Activated B cell treated with CpG ODN at 0.5 μM for 24 hours (primary cell): ENCODE results near the gene TENM4. TPM values are rescaled to one million over a fixed set of nuclear protein-coding genes. Genes with fewer than 3 reads are reported as not detected.

ENCODE experiments used
- ATAC-seq: fragments of 200-7000 bp; cut with Tn5 transposase; one replicate; pipeline ENCODE4 v1.10.0; 2021; ENCODE audit warnings: low read depth, mild to moderate bottlenecking, moderate library complexity
- CTCF ChIA-PET: fragments of 350-600 bp; sonication (Branson Sonifier 250); formaldehyde crosslinking; loops from one replicate; lab custom pipeline; 2021; ENCODE audit warnings: antibody characterized with exemption; lab: Charles Lee
- POLR2A ChIA-PET: fragments of 350-600 bp; sonication (Branson Sonifier 250); formaldehyde crosslinking; loops from one replicate; lab custom pipeline; 2021; ENCODE audit warnings: antibody characterized with exemption; lab: Charles Lee
- DNase-seq: peaks from one replicate; pipeline ENCODE4 v3.0.0; 2022
- H3K27ac Mint-ChIP-seq: one replicate; pipeline ENCODE4 v1.8.0; 2020; ENCODE audit warnings: mixed read lengths
- H3K27me3 Mint-ChIP-seq: one replicate; pipeline ENCODE4 v1.8.0; 2021; ENCODE audit warnings: mixed read lengths
- H3K36me3 Mint-ChIP-seq: one replicate; pipeline ENCODE4 v1.8.0; 2021; ENCODE audit warnings: low read depth, mixed read lengths
- H3K4me1 Mint-ChIP-seq: one replicate; pipeline ENCODE4 v1.8.0; 2021; ENCODE audit warnings: mixed read lengths
- H3K4me3 Mint-ChIP-seq: one replicate; pipeline ENCODE4 v1.8.0; 2020; ENCODE audit warnings: mild to moderate bottlenecking, mixed read lengths
- H3K9me3 Mint-ChIP-seq: one replicate; pipeline ENCODE4 v1.8.0; 2020; ENCODE audit warnings: mixed read lengths
- intact Hi-C: fragments of 100-400 bp; cut with micrococcal nuclease; formaldehyde crosslinking; loops from one replicate; pipeline ENCODE4 v1.15.1; 2024
- total RNA-seq: library from RNA; stranded (reverse); gene quantifications from 2 replicates; pipeline ENCODE4 v1.2.3, GENCODE V29; 2022
- TF ChIP-seq, protein P1 (sequence below): fragments of 200-600 bp; IDR thresholded peaks from one replicate; pipeline ENCODE4 v1.8.0; 2022; ENCODE audit warnings: antibody characterized with exemption, mild to moderate bottlenecking

The TENM4 gene
- total RNA-seq, 1 donor from 2014 or later = 2.4 TPM

DNA sequence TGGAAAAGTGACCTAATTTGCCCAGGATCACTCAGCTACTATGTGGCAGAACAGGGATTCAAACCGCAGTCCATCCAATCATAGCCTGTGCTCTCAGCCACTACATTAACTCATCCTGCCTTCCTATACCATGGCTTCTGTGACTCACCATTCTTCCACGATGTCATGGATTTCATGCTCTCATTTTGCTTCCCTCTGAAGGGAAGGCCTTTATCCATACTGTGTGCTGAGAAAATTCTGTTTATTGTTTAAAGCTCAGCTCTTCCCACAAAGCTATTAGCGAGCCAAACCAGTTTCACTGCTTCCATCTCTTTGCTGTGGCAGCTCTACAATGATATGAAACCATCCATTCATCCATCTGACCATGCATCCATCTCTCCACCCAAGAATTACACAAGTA is 289.9 kb downstream of the TENM4 start:
- H3K27ac Mint-ChIP-seq = no peak overlapping the region
- no peaks in the 10 kb centered on the region for H3K36me3 Mint-ChIP-seq
- DNase-seq (no peak), ATAC-seq (no peak)
- H3K27me3 Mint-ChIP-seq = no peaks in the 10 kb centered on the region
- no peaks in the 10 kb centered on the region for H3K4me1 Mint-ChIP-seq
- no peak overlapping the region for H3K4me3 Mint-ChIP-seq
- H3K9me3 Mint-ChIP-seq = no peaks in the 10 kb centered on the region
- ChIA-PET CTCF (no interaction called here), POLR2A (no interaction called here)
- intact Hi-C loops = no loop called here
- TF ChIP-seq, protein P1, sequence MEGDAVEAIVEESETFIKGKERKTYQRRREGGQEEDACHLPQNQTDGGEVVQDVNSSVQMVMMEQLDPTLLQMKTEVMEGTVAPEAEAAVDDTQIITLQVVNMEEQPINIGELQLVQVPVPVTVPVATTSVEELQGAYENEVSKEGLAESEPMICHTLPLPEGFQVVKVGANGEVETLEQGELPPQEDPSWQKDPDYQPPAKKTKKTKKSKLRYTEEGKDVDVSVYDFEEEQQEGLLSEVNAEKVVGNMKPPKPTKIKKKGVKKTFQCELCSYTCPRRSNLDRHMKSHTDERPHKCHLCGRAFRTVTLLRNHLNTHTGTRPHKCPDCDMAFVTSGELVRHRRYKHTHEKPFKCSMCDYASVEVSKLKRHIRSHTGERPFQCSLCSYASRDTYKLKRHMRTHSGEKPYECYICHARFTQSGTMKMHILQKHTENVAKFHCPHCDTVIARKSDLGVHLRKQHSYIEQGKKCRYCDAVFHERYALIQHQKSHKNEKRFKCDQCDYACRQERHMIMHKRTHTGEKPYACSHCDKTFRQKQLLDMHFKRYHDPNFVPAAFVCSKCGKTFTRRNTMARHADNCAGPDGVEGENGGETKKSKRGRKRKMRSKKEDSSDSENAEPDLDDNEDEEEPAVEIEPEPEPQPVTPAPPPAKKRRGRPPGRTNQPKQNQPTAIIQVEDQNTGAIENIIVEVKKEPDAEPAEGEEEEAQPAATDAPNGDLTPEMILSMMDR = no peak

DNA sequence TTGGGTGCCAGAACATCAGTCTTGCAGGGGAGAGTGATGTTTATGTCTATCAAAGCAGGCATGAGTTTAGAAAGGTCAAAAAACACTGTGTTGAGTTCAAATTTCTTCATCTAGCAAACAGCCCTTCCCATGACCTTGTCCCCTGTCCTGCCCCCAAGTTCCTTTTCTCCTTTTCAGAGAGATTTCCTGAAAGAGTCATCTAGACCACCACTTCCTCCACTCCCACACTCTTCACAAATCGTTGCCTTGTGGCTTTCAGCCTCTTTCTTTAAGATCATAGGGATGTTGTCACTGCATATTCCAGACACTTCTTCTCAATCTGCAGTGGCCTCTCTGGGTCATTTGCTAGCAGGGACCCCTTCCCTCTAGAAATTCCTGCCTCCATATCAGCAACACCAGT is 290.5 kb downstream of the TENM4 start:
- Mint-ChIP-seq H3K27ac (no peak overlapping the region), H3K4me3 (no peak overlapping the region), H3K9me3 (no peaks in the 10 kb centered on the region), H3K36me3 (no peaks in the 10 kb centered on the region), H3K27me3 (no peaks in the 10 kb centered on the region), H3K4me1 (no peaks in the 10 kb centered on the region)
- no peak for DNase-seq
- CTCF ChIA-PET = no interaction called here
- intact Hi-C loops = no loop called here
- POLR2A ChIA-PET = no interaction called here
- TF ChIP-seq, protein P1 = no peak
- ATAC-seq = no peak

DNA sequence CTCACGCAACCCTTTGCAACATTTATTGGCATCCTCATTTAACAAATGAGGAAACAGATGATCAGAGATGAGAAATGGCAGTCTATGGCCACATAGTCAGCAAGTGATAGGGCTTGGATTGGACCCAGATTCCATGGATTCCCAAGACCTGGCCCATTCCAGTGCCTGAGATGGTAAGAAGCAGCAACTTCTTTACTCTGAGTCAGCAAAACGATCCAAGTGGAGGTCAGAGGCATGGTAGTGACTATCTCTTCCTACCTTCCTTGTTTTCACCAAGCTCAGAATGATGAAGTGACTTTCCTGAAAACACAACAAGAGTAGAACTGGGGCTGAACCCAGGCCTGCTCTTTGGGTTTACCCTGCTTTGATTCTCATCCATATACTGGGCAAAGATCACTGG is 293.1 kb downstream of the TENM4 start:
- H3K4me1 Mint-ChIP-seq = no peaks in the 10 kb centered on the region
- intact Hi-C loops = no loop called here
- no peak overlapping the region for H3K27ac Mint-ChIP-seq
- ChIA-PET POLR2A (no interaction called here), CTCF (no interaction called here)
- H3K9me3 Mint-ChIP-seq = peaks cover under 1% of the 10 kb centered on the region
- H3K27me3 Mint-ChIP-seq = no peaks in the 10 kb centered on the region
- no peak overlapping the region for H3K4me3 Mint-ChIP-seq
- H3K36me3 Mint-ChIP-seq = no peaks in the 10 kb centered on the region
- DNase-seq (no peak), ATAC-seq (no peak)
- TF ChIP-seq, protein P1 = no peak

DNA sequence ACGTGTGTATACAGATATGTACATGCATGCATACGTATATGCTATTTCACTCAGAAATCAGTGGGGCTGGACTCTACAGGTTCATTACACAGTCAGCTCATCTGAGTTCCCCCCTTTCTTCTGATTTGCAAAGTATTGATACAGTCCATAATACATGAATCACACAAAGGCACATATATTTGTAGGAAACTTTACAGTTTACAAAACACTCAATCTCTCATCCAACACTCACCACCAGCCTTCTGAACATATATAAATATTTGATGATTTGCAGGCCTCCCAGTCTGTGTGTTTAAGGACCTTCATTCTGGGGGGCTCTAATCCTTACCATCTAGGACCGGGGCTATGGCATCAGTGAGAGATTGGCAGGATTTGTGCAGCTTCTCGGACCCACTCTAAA is 293.8 kb downstream of the TENM4 start:
- intact Hi-C loops = no loop called here
- Mint-ChIP-seq H3K4me1 (no peaks in the 10 kb centered on the region), H3K36me3 (no peaks in the 10 kb centered on the region), H3K27me3 (no peaks in the 10 kb centered on the region), H3K9me3 (peaks cover 4% of the 10 kb centered on the region), H3K4me3 (no peak overlapping the region), H3K27ac (no peak overlapping the region)
- DNase-seq (no peak), ATAC-seq (no peak)
- ChIA-PET CTCF (no interaction called here), POLR2A (no interaction called here)
- TF ChIP-seq, protein P1 = no peak

DNA sequence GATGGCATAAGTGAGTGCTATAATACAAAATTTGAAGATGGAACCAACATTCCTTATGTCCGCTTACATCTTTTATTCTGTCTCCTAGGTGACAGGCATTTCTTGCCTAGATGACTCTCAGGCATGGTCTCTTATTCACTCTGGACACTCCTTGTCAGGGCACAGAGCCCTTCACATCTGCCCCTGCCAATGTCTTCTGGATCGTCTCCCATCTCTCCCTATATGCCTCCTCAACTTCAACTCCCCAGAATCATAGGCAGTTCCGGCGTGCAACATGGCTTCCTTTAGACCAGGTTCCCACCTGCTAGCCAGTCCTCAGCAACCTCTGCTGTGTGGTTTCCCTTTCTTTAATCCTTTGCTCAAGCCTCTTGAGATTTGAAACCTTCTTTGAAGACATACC is 300.9 kb downstream of the TENM4 start:
- Mint-ChIP-seq H3K4me3 (no peak overlapping the region), H3K36me3 (no peaks in the 10 kb centered on the region), H3K27me3 (no peaks in the 10 kb centered on the region), H3K27ac (no peak overlapping the region), H3K4me1 (no peaks in the 10 kb centered on the region), H3K9me3 (peaks cover 6% of the 10 kb centered on the region)
- ATAC-seq (no peak), DNase-seq (no peak)
- POLR2A ChIA-PET = no interaction called here
- TF ChIP-seq, protein P1 = no peak
- CTCF ChIA-PET = no interaction called here
- intact Hi-C loops = no loop called here
